B cell (primary cell): Measurements from ENCODE around the gene PDLIM4. TPM values are rescaled to one million over a fixed set of nuclear protein-coding genes. Genes with fewer than 3 reads are reported as not detected.

Source experiments
- ATAC-seq: fragments of 200-7000 bp; cut with Tn5 transposase; one replicate; pipeline ENCODE4 v1.10.0; 2021; ENCODE audit warnings: low read depth, mild to moderate bottlenecking, moderate number of reproducible peaks, moderate library complexity
- CTCF ChIA-PET: fragments of 350-600 bp; sonication (Branson Sonifier 250); formaldehyde crosslinking; loops from one replicate; lab custom pipeline; 2021; ENCODE audit warnings: antibody characterized with exemption, inconsistent platforms; lab: Charles Lee
- POLR2A ChIA-PET: fragments of 350-600 bp; sonication (Branson Sonifier 250); formaldehyde crosslinking; loops from one replicate; lab custom pipeline; 2021; ENCODE audit warnings: antibody characterized with exemption; lab: Charles Lee
- DNase-seq: peaks from one replicate; pipeline ENCODE4 v3.0.0; 2013
- H2AFZ ChIP-seq: 2 replicates; pipeline ENCODE4 v1.6.1; 2012; ENCODE audit warnings: mild to moderate bottlenecking, low read depth, low read length; ENCODE audit not compliant: insufficient read depth, poor library complexity, severe bottlenecking
- H3K27ac ChIP-seq, 2 donors: 1 replicate in 1 of 2; 2 replicates in 1 of 2; pipeline ENCODE4 v1.5.1; 2012 to 2013; ENCODE audit warnings: low read length in 2 of 2, mild to moderate bottlenecking in 2 of 2, moderate library complexity in 1 of 2
- H3K27me3 ChIP-seq, 4 experiments: fragments of 200-600 bp in 1 of 4; sonication (generic) in 1 of 4; replicated peaks in 1 of 4; 1 replicate in 2 of 4; 2 replicates in 2 of 4; pipeline versions ENCODE4 v1.6.1 to v1.7.0; 2013 to 2016; ENCODE audit warnings: low read length in 3 of 4, mild to moderate bottlenecking in 2 of 4, mixed read lengths in 1 of 4, moderate library complexity in 1 of 4; ENCODE audit not compliant: insufficient read depth in 4 of 4, control insufficient read depth in 3 of 4; ENCODE audit errors: control extremely low read depth in 1 of 4
- H3K36me3 ChIP-seq, 2 experiments: replicated peaks in 1 of 2; 1 replicate in 1 of 2; 2 replicates in 1 of 2; pipeline versions ENCODE4 v1.6.1 to v1.7.1; 2013; ENCODE audit warnings: low read length in 1 of 2; ENCODE audit not compliant: insufficient read depth in 2 of 2, control insufficient read depth in 1 of 2; ENCODE audit errors: control extremely low read depth in 1 of 2, extremely low read depth in 1 of 2
- H3K4me1 ChIP-seq, 2 donors: fragments of 200-600 bp in 1 of 2; sonication (generic) in 1 of 2; 1 replicate in 1 of 2; 2 replicates in 1 of 2; pipeline versions ENCODE4 v1.5.1 to v1.6.1; 2013 to 2017; ENCODE audit warnings: low read length in 2 of 2; ENCODE audit not compliant: control insufficient read depth in 2 of 2, insufficient read depth in 2 of 2
- H3K4me2 ChIP-seq: replicated peaks from 2 replicates; pipeline ENCODE3; 2012; ENCODE audit warnings: mild to moderate bottlenecking, low read depth, low read length; ENCODE audit not compliant: poor library complexity, severe bottlenecking
- H3K4me3 ChIP-seq, 5 experiments: fragments of 200-600 bp in 1 of 5; sonication (generic) in 1 of 5; 1 replicate in 3 of 5; 2 replicates in 2 of 5; pipeline versions ENCODE4 v1.5.1 to v1.7.0; 2011 to 2016; ENCODE audit warnings: low read length in 4 of 5, mild to moderate bottlenecking in 4 of 5, low read depth in 2 of 5, control low read depth in 1 of 5, moderate library complexity in 1 of 5; ENCODE audit not compliant: insufficient read depth in 1 of 5; ENCODE audit errors: control extremely low read depth in 1 of 5, extremely low read depth in 1 of 5
- H3K79me2 ChIP-seq: fragments of 200-600 bp; sonication (generic); one replicate; pipeline ENCODE4 v1.6.0; 2016; ENCODE audit warnings: low read length; ENCODE audit not compliant: control insufficient read depth, insufficient read depth
- H3K9ac ChIP-seq: fragments of 200-600 bp; sonication (generic); 2 replicates; pipeline ENCODE4 v1.6.1; 2017; ENCODE audit warnings: mild to moderate bottlenecking, low read length, moderate library complexity
- H3K9me3 ChIP-seq, 3 donors: one replicate each; pipeline versions ENCODE4 v1.6.1 to v1.7.1; 2013; ENCODE audit warnings: low read length in 2 of 3; ENCODE audit not compliant: control insufficient read depth in 2 of 3, insufficient read depth in 1 of 3; ENCODE audit errors: control extremely low read depth in 1 of 3
- H4K20me1 ChIP-seq: 2 replicates; pipeline ENCODE4 v1.6.0; 2012; ENCODE audit warnings: mild to moderate bottlenecking, low read length; ENCODE audit not compliant: insufficient read depth, control insufficient read depth, poor library complexity, severe bottlenecking
- H3K27ac Mint-ChIP-seq: one replicate; pipeline ENCODE4 v1.8.0; 2021; ENCODE audit warnings: mixed read lengths
- H3K27me3 Mint-ChIP-seq: one replicate; pipeline ENCODE4 v1.8.0; 2021; ENCODE audit warnings: mixed read lengths
- H3K4me1 Mint-ChIP-seq: one replicate; pipeline ENCODE4 v1.8.0; 2021; ENCODE audit warnings: mixed read lengths
- H3K4me3 Mint-ChIP-seq: one replicate; pipeline ENCODE4 v1.8.0; 2021; ENCODE audit warnings: mixed read lengths
- H3K9me3 Mint-ChIP-seq: one replicate; pipeline ENCODE4 v1.8.0; 2022; ENCODE audit warnings: mixed read lengths; ENCODE audit not compliant: insufficient read depth
- CTCF ChIP-seq: fragments of 200-600 bp; IDR thresholded peaks from one replicate; pipeline ENCODE4 v1.8.0; 2022; ENCODE audit warnings: antibody characterized with exemption, mild to moderate bottlenecking
- EZH2 ChIP-seq: IDR thresholded peaks from 2 replicates; pipeline ENCODE4 v1.6.1; 2012; ENCODE audit warnings: borderline replicate concordance, low read depth, mild to moderate bottlenecking, moderate library complexity, low read length; ENCODE audit not compliant: insufficient read depth, poor library complexity, severe bottlenecking
- WGBS: methylation state at CpG from one replicate; pipeline ENCODE4 v1.1.5; 2013; ENCODE audit warnings: missing lambda C conversion rate; ENCODE audit not compliant: insufficient coverage; 5-methylcytosine and 5-hydroxymethylcytosine counted together
- intact Hi-C: fragments of 100-400 bp; cut with micrococcal nuclease; formaldehyde crosslinking; loops from one replicate; pipeline ENCODE4 v1.10.0; 2022
- polyA plus RNA-seq: library from polyadenylated mRNA; depleted of rRNA; stranded (reverse); fragments of >200 nt; gene quantifications from 2 replicates; pipeline ENCODE4 v1.2.3, GENCODE V29; 2012
- total RNA-seq, 2 donors: library from RNA; stranded (reverse); fragments of 120-200 nt in 1 of 2; gene quantifications; 1 replicate in 1 of 2; 2 replicates in 1 of 2; pipeline versions ENCODE4 v1.2.3 to v1.2.4, GENCODE V29; 2013 to 2022

The PDLIM4 gene
- total and polyA plus RNA-seq, 2 donors (not counting 1 experiment from before 2014, with no cell fraction given), result not detected

- intact Hi-C loops, result no loop called here
- peaks cover 9% of the 10 kb centered on the region for H3K27me3 Mint-ChIP-seq
- H3K4me2 ChIP-seq, result no peak overlapping the region
- H3K36me3 ChIP-seq, result no peaks in the 10 kb centered on the region
- H3K9me3 Mint-ChIP-seq, result no peaks in the 10 kb centered on the region
- ATAC-seq (no peak), DNase-seq (no peak)
- TF ChIP-seq CTCF, result no peak
- TF ChIP-seq EZH2, result no peak
- H4K20me1 ChIP-seq, result no peaks in the 10 kb centered on the region
- no peak overlapping the region for H3K27ac ChIP-seq
- no peaks in the 10 kb centered on the region for H3K79me2 ChIP-seq
- peaks cover 0 to 7% (median 2%) of the 10 kb centered on the region in 4 experiments for H3K27me3 ChIP-seq
- POLR2A ChIA-PET, result no interaction called here
- H3K27ac Mint-ChIP-seq, result no peak overlapping the region
- H3K4me3 ChIP-seq, result no peak overlapping the region
- H3K9me3 ChIP-seq, result no peaks in the 10 kb centered on the region
- no peak overlapping the region for H3K9ac ChIP-seq
- CTCF ChIA-PET, result interaction anchor here (1.2 kb wide), 1 partner anchor 1149 kb away, joined by 4 read pairs; no protein-coding TSS in a partner anchor
- no peak overlapping the region for H2AFZ ChIP-seq
- H3K4me1 Mint-ChIP-seq, result no peaks in the 10 kb centered on the region
- no peak overlapping the region for H3K4me3 Mint-ChIP-seq
- 100% methylated on average over 4 of the region's 6 CpGs for WGBS
- H3K4me1 ChIP-seq, result no peaks in the 10 kb centered on the region
These were observed 20.7 kb downstream of the PDLIM4 start for GRCh38 chr5:132277971-132278853.

- Mint-ChIP-seq H3K9me3 (no peaks in the 10 kb centered on the region), H3K4me1 (no peaks in the 10 kb centered on the region), H3K27me3 (peaks cover 4% of the 10 kb centered on the region), H3K4me3 (no peak overlapping the region), H3K27ac (no peak overlapping the region)
- H3K9me3 ChIP-seq, result no peaks in the 10 kb centered on the region
- no peak overlapping the region for H3K4me2 ChIP-seq
- H3K27me3 ChIP-seq, result no peaks in the 10 kb centered on the region
- H3K4me1 ChIP-seq, result no peaks in the 10 kb centered on the region
- 74% methylated on average over 2 of the region's 3 CpGs for whole genome bisulfite sequencing
- H3K36me3 ChIP-seq, result no peaks in the 10 kb centered on the region
- no peak for ATAC-seq
- no peak overlapping the region for H3K9ac ChIP-seq
- ChIA-PET CTCF (interaction anchor here (1.1 to 1.2 kb wide), 2 partner anchors 8 to 1147 kb away, joined by 3 to 4 read pairs; no protein-coding TSS in a partner anchor), POLR2A (interaction anchor here (0.7 kb wide), 1 partner anchor 220 kb away, joined by 3 read pairs; no protein-coding TSS in a partner anchor)
- intact Hi-C loops, result no loop called here
- DNase-seq, result no peak
- TF ChIP-seq EZH2, result no peak
- no peak for TF ChIP-seq CTCF
- no peak overlapping the region for H3K4me3 ChIP-seq
- H2AFZ ChIP-seq, result no peak overlapping the region
- no peaks in the 10 kb centered on the region for H3K79me2 ChIP-seq
- H4K20me1 ChIP-seq, result no peaks in the 10 kb centered on the region
- H3K27ac ChIP-seq, result no peak overlapping the region
These were observed 22.3 kb downstream of the PDLIM4 start for GRCh38 chr5:132279801-132280200.
